ENCODE data around the gene CHRND. TPM values are rescaled to one million over a fixed set of nuclear protein-coding genes. Genes with fewer than 3 reads are reported as not detected.
A peak's percentile ranks its signal among the peaks of the same experiment; 100 is the strongest.

The CHRND gene
- total and polyA plus RNA-seq, 11 donors = not detected

GRCh38 chr2:232491139-232491780 is 34.7 kb upstream of the CHRND start:
- WGBS, 4 donors = 84 to 94% (median 88%) methylated on average over 10 to 12 of the region's 12 CpGs
- H3K9me3 ChIP-seq = no peaks in the 10 kb centered on the region
- no peak overlapping the region for H3K4me3 ChIP-seq
- peaks cover 11 to 27% (median 20%) of the 10 kb centered on the region in 9 donors for H3K27me3 ChIP-seq
- ATAC-seq (no peak), DNase-seq (peak in 2 of 5 donors; percentile 11 to 28)
- H3K4me1 ChIP-seq = peaks cover 0 to 17% (median 0%) of the 10 kb centered on the region in 12 donors
- H3K36me3 ChIP-seq = no peaks in the 10 kb centered on the region
- TF ChIP-seq POLR2A (IDR thresholded peaks at IDR 0.05) (no peak), CTCF (IDR thresholded peaks at IDR 0.05) (no peak)
- intact Hi-C loops (cut with DNase I) = no loop called here
- H3K27ac ChIP-seq = no peak overlapping the region

- 77 to 83% (median 80%) methylated on average over 7 to 8 of the region's 8 CpGs for WGBS, 4 donors
- DNase-seq (peak in 2 of 5 donors; percentile 7 to 27), ATAC-seq (no peak)
- intact Hi-C loops (cut with DNase I) = no loop called here
- Histone ChIP-seq H3K36me3 (no peaks in the 10 kb centered on the region), H3K27me3 (peaks cover 1 to 16% (median 10%) of the 10 kb centered on the region in 9 donors), H3K9me3 (no peaks in the 10 kb centered on the region), H3K27ac (no peak overlapping the region), H3K4me3 (no peak overlapping the region), H3K4me1 (peaks cover 0 to 6% (median 0%) of the 10 kb centered on the region in 12 donors)
- TF ChIP-seq POLR2A (IDR thresholded peaks at IDR 0.05) (no peak), CTCF (IDR thresholded peaks at IDR 0.05) (no peak)
Measured at GRCh38 chr2:232492236-232492848, 33.6 kb upstream of the CHRND start.

GRCh38 chr2:232492963-232493700 is 32.8 kb upstream of the CHRND start:
- Histone ChIP-seq H3K27ac (no peak overlapping the region), H3K36me3 (no peaks in the 10 kb centered on the region), H3K27me3 (peaks cover 0 to 11% (median 6%) of the 10 kb centered on the region in 9 donors), H3K4me3 (no peak overlapping the region), H3K4me1 (no peaks in the 10 kb centered on the region), H3K9me3 (no peaks in the 10 kb centered on the region)
- peak in 2 of 5 donors; percentile 14 to 43 for DNase-seq
- TF ChIP-seq CTCF (IDR thresholded peaks at IDR 0.05) = no peak
- no peak for TF ChIP-seq POLR2A (IDR thresholded peaks at IDR 0.05)
- ATAC-seq = no peak
- intact Hi-C loops (cut with DNase I) = no loop called here
- WGBS, 4 donors = 87 to 92% (median 89%) methylated on average over 22 to 24 of the region's 24 CpGs

All from heart left ventricle (tissue), 16 donors.